GM23338 (cell line): ENCODE results near the gene PIGR. TPM values are rescaled to one million over a fixed set of nuclear protein-coding genes. Genes with fewer than 3 reads are reported as not detected.

ENCODE experiments used
- ATAC-seq: fragments of 200-7000 bp; cut with Tn5 transposase; 3 replicates; pipeline ENCODE4 v1.9.1; 2020
- DNase-seq: peaks from one replicate; pipeline ENCODE4 v3.0.0-alpha.2; 2015; ENCODE audit warnings: low spot score
- H2AFZ ChIP-seq: fragments of 200-600 bp; sonication (generic); 2 replicates; pipeline ENCODE4 v1.8.0; 2016; ENCODE audit warnings: antibody characterized with exemption, mild to moderate bottlenecking, moderate library complexity
- H3F3A ChIP-seq: fragments of 200-600 bp; sonication (generic); replicated peaks from 2 replicates; pipeline ENCODE4 v1.8.0; 2017; ENCODE audit warnings: antibody characterized with exemption, mixed run types, low read depth
- H3K27ac ChIP-seq: fragments of 200-600 bp; sonication (generic); 2 replicates; pipeline ENCODE4 v1.6.1; 2016; ENCODE audit warnings: low read depth
- H3K27me3 ChIP-seq: fragments of 200-600 bp; sonication (generic); 2 replicates; pipeline ENCODE4 v1.8.0; 2016; ENCODE audit warnings: mild to moderate bottlenecking, mixed run types, moderate library complexity; ENCODE audit not compliant: insufficient read depth
- H3K36me3 ChIP-seq: fragments of 200-600 bp; sonication (generic); 2 replicates; pipeline ENCODE4 v1.8.0; 2016; ENCODE audit warnings: mild to moderate bottlenecking; ENCODE audit not compliant: insufficient read depth
- H3K4me1 ChIP-seq: fragments of 200-600 bp; sonication (generic); 2 replicates; pipeline ENCODE4 v1.8.0; 2016; ENCODE audit warnings: mild to moderate bottlenecking, moderate library complexity; ENCODE audit not compliant: insufficient read depth
- H3K4me2 ChIP-seq: fragments of 200-600 bp; sonication (generic); 2 replicates; pipeline ENCODE4 v1.7.1; 2017; ENCODE audit warnings: mixed run types
- H3K4me3 ChIP-seq: fragments of 200-600 bp; sonication (generic); 2 replicates; pipeline ENCODE4 v1.6.1; 2016; ENCODE audit warnings: mixed run types
- H3K79me2 ChIP-seq: fragments of 200-600 bp; sonication (generic); replicated peaks from 2 replicates; pipeline ENCODE4 v1.8.0; 2017; ENCODE audit warnings: mild to moderate bottlenecking; ENCODE audit not compliant: insufficient read depth
- H3K9me2 ChIP-seq: fragments of 200-600 bp; sonication (generic); 2 replicates; pipeline ENCODE4 v1.8.0; 2017; ENCODE audit not compliant: insufficient read depth
- H4K20me1 ChIP-seq: fragments of 200-600 bp; sonication (generic); replicated peaks from 2 replicates; pipeline ENCODE4 v1.8.0; 2017; ENCODE audit warnings: mild to moderate bottlenecking; ENCODE audit not compliant: insufficient read depth
- H3K27ac Mint-ChIP-seq: 2 replicates; pipeline ENCODE4 v1.8.0; 2020; ENCODE audit warnings: inconsistent platforms, mild to moderate bottlenecking, moderate library complexity, mixed read lengths
- H3K27me3 Mint-ChIP-seq: 3 replicates; pipeline ENCODE4 v1.8.0; 2022; ENCODE audit warnings: low read depth, mild to moderate bottlenecking, moderate library complexity, mixed read lengths, inconsistent platforms; ENCODE audit not compliant: insufficient read depth, poor library complexity
- H3K36me3 Mint-ChIP-seq: 3 replicates; pipeline ENCODE4 v1.8.0; 2021; ENCODE audit warnings: low read depth, mild to moderate bottlenecking, inconsistent platforms, moderate library complexity, mixed read lengths
- H3K4me1 Mint-ChIP-seq: 3 replicates; pipeline ENCODE4 v1.8.0; 2020; ENCODE audit warnings: mild to moderate bottlenecking, inconsistent platforms, mixed read lengths
- H3K4me3 Mint-ChIP-seq: 3 replicates; pipeline ENCODE4 v1.8.0; 2021; ENCODE audit warnings: moderate library complexity, mild to moderate bottlenecking, inconsistent platforms, mixed read lengths
- H3K9me3 Mint-ChIP-seq: 3 replicates; pipeline ENCODE4 v1.8.0; 2020; ENCODE audit warnings: moderate library complexity, mild to moderate bottlenecking, inconsistent platforms, mixed read lengths
- CTCF ChIP-seq, 2 experiments: fragments of 200-600 bp in 1 of 2; sonication (generic) in 1 of 2; conservative IDR thresholded peaks; 2 replicates each; pipeline versions ENCODE4 v1.5.1 to v1.6.1; 2016 to 2017; ENCODE audit warnings: antibody characterized with exemption in 2 of 2, low read depth in 2 of 2, mild to moderate bottlenecking in 2 of 2, moderate library complexity in 1 of 2
- ETS1 ChIP-seq: IDR thresholded peaks from 2 replicates; pipeline ENCODE4 v1.6.1; 2016; ENCODE audit warnings: antibody characterized with exemption
- EZH2phosphoT487 ChIP-seq: fragments of 200-600 bp; sonication (generic); IDR thresholded peaks from one replicate; pipeline ENCODE4 v1.8.1; 2018; ENCODE audit warnings: antibody characterized with exemption; ENCODE audit not compliant: unreplicated experiment
- NANOG ChIP-seq: IDR thresholded peaks from 2 replicates; pipeline ENCODE4 v1.6.1; 2016; ENCODE audit warnings: antibody characterized with exemption, borderline replicate concordance
- POLR2AphosphoS5 ChIP-seq: IDR thresholded peaks from 2 replicates; pipeline ENCODE4 v1.6.1; 2016; ENCODE audit warnings: antibody characterized with exemption, low read depth
- STAT1 ChIP-seq: IDR thresholded peaks from one replicate; pipeline ENCODE4 v1.6.1; 2016; ENCODE audit warnings: antibody characterized with exemption; ENCODE audit not compliant: unreplicated experiment
- ZNF114 ChIP-seq: fragments of 250-450 bp; sonication (Bioruptor Pico); IDR thresholded peaks from 2 replicates; pipeline ENCODE4 v1.5.0; 2020; ENCODE audit warnings: mild to moderate bottlenecking, moderate library complexity
- ZNF331 ChIP-seq: fragments of 250-450 bp; sonication (Bioruptor Pico); IDR thresholded peaks from 2 replicates; pipeline ENCODE4 v1.5.0; 2020; ENCODE audit warnings: low read depth, mild to moderate bottlenecking, moderate library complexity
- ZNF462 ChIP-seq: fragments of 250-450 bp; sonication (Bioruptor Pico); IDR thresholded peaks from 2 replicates; pipeline ENCODE4 v1.5.0; 2020; ENCODE audit warnings: mild to moderate bottlenecking, moderate library complexity
- polyA plus RNA-seq: library from polyadenylated mRNA; unstranded; fragments of >200 nt; fragmentation: Nextera tagmentation; extraction: Ambion mirVana; gene quantifications from 2 replicates; pipeline ENCODE4 v1.2.1, GENCODE V29; 2016
- total RNA-seq: library from RNA; depleted of rRNA; stranded (reverse); fragments of >200 nt; shearing (Covaris generic); gene quantifications from 2 replicates; pipeline ENCODE4 v1.2.3, GENCODE V29; 2014

Gene PIGR
- total and polyA plus RNA-seq, 2 experiments from 2014 or later, result not detected

- H3K9me3 Mint-ChIP-seq, result no peaks in the 10 kb centered on the region
- H3K4me3 Mint-ChIP-seq, result no peak overlapping the region
- no peak for DNase-seq
- Histone ChIP-seq H2AFZ (no peak overlapping the region), H3K36me3 (no peaks in the 10 kb centered on the region), H3F3A (no peaks in the 10 kb centered on the region), H3K4me1 (peaks cover under 1% of the 10 kb centered on the region; the same call in 1 of the 2 replicates), H3K4me3 (no peak overlapping the region), H3K9me2 (0 out of 2 replicates have a peak, but pooled peaks cover 4% of the 10 kb centered on the region), H3K4me2 (no peak overlapping the region), H4K20me1 (no peaks in the 10 kb centered on the region), H3K27me3 (peaks cover 15% of the 10 kb centered on the region), H3K79me2 (no peaks in the 10 kb centered on the region), H3K27ac (no peak overlapping the region)
- no peak overlapping the region for H3K27ac Mint-ChIP-seq
- peaks cover 18% of the 10 kb centered on the region for H3K27me3 Mint-ChIP-seq
- H3K4me1 Mint-ChIP-seq, result peaks cover 17% of the 10 kb centered on the region
- ATAC-seq, result no peak
- H3K36me3 Mint-ChIP-seq, result no peaks in the 10 kb centered on the region
- TF ChIP-seq ZNF462 (CRISPR knock-in tag) (no peak), ZNF114 (no peak), ETS1 (no peak), POLR2AphosphoS5 (no peak), NANOG (no peak)
Observed at GRCh38 chr1:206903687-206904086, 42.6 kb downstream of the PIGR start.

- no peak overlapping the region for H3K4me2 ChIP-seq
- no peak for DNase-seq
- H3K27me3 ChIP-seq, result peaks cover 5% of the 10 kb centered on the region
- no peaks in the 10 kb centered on the region for H3K79me2 ChIP-seq
- peaks cover 11% of the 10 kb centered on the region for H3K27me3 Mint-ChIP-seq
- no peaks in the 10 kb centered on the region for H3K4me1 ChIP-seq
- H3K9me2 ChIP-seq, result 0 out of 2 replicates have a peak, but pooled peaks cover 1% of the 10 kb centered on the region
- no peaks in the 10 kb centered on the region for H4K20me1 ChIP-seq
- no peaks in the 10 kb centered on the region for H3K36me3 ChIP-seq
- no peak overlapping the region for H3K27ac ChIP-seq
- no peak overlapping the region for H3K4me3 Mint-ChIP-seq
- no peak overlapping the region for H3K27ac Mint-ChIP-seq
- no peak for ATAC-seq
- H3K4me1 Mint-ChIP-seq, result peaks cover 10% of the 10 kb centered on the region; the same call in 2 of the 3 replicates
- no peak overlapping the region for H2AFZ ChIP-seq
- H3K36me3 Mint-ChIP-seq, result no peaks in the 10 kb centered on the region
- H3K9me3 Mint-ChIP-seq, result no peaks in the 10 kb centered on the region
- no peak overlapping the region for H3K4me3 ChIP-seq
- no peaks in the 10 kb centered on the region for H3F3A ChIP-seq
- TF ChIP-seq NANOG, result no peak
- no peak for TF ChIP-seq ETS1
- no peak for TF ChIP-seq ZNF331 (CRISPR knock-in tag)
- TF ChIP-seq STAT1, result no peak
- TF ChIP-seq CTCF (conservative IDR thresholded peaks at IDR 0.05; ENCODE audit: low read depth in 2 of 2), result no peak
- no peak for TF ChIP-seq EZH2phosphoT487
Observed at GRCh38 chr1:206902702-206903101, 43.6 kb downstream of the PIGR start.
